H1 (cell line): Measurements from ENCODE around the gene ABCB10.
"Not testable (repeated sequence)": the region's sequence is repeated elsewhere in the genome, so short reads cannot be mapped to it uniquely, and the experiment has no call there.

Source experiments
- CHD1 ChIP-seq: IDR thresholded peaks from 2 replicates; pipeline ENCODE4 v1.6.1; 2012; ENCODE audit warnings: low read depth, low read length, improper control_type of control experiment
- EP300 ChIP-seq, 2 experiments: IDR thresholded peaks; 1 replicate in 1 of 2; 2 replicates in 1 of 2; pipeline ENCODE4 v1.6.1; 2011 to 2012; ENCODE audit warnings: low read depth in 2 of 2, low read length in 2 of 2, mild to moderate bottlenecking in 2 of 2, borderline replicate concordance in 1 of 2, inconsistent platforms in 1 of 2, moderate library complexity in 1 of 2
- EZH2 ChIP-seq: fragments of 200-600 bp; sonication (generic); IDR thresholded peaks from 2 replicates; pipeline ENCODE4 v1.7.1; 2012; ENCODE audit warnings: low read depth, mild to moderate bottlenecking, moderate library complexity, low read length, inconsistent platforms; ENCODE audit not compliant: severe bottlenecking
- FOSL1 ChIP-seq: IDR thresholded peaks from 2 replicates; pipeline ENCODE4 v1.6.1; 2011; ENCODE audit warnings: mild to moderate bottlenecking, low read depth, low read length, moderate library complexity; ENCODE audit not compliant: insufficient read depth
- POLR2A ChIP-seq, 2 experiments: IDR thresholded peaks; 1 replicate in 1 of 2; 2 replicates in 1 of 2; pipeline ENCODE4 v1.6.1; 2011; ENCODE audit warnings: low read depth in 2 of 2, low read length in 2 of 2, mild to moderate bottlenecking in 2 of 2; ENCODE audit errors: control extremely low read depth in 1 of 2
- POLR2AphosphoS5 ChIP-seq: IDR thresholded peaks from 2 replicates; pipeline ENCODE4 v1.6.1; 2011; ENCODE audit warnings: low read depth, low read length
- RBBP5 ChIP-seq: IDR thresholded peaks from 2 replicates; pipeline ENCODE4 v1.7.1; 2012; ENCODE audit warnings: low read depth, mild to moderate bottlenecking, inconsistent platforms, low read length, moderate library complexity, borderline replicate concordance
- TCF12 ChIP-seq: IDR thresholded peaks from 2 replicates; pipeline ENCODE4 v1.6.1; 2011; ENCODE audit warnings: low read depth, mild to moderate bottlenecking, low read length
- TF ChIP-seq, protein P1 (sequence below), 3 experiments: IDR thresholded peaks; 1 replicate in 2 of 3; 2 replicates in 1 of 3; pipeline versions ENCODE4 v1.5.1 to v1.6.1; 2011; ENCODE audit warnings: low read length in 3 of 3, mild to moderate bottlenecking in 3 of 3, inconsistent platforms in 2 of 3, low read depth in 1 of 3, moderate library complexity in 1 of 3; ENCODE audit not compliant: insufficient read depth in 1 of 3; ENCODE audit errors: control extremely low read depth in 1 of 3

DNA sequence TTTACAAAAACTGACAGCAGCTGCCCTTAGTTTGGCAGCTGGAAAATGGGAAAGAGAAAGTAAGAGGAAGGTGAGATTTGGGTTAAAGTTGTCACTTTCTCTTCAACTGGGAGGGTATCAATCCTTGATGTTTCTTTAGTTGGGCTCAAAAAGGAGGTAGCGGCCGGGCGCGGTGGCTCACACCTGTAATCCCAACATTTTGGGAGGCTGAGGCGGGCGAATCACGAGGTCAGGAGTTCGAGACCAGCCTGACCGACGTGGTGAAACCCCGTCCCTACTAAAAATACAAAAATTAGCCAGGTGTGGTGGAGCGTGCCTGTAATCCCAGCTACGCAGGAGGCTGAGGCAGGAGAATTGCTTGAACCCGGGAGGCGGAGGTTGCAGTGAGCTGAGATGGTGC lies 1.6 kb upstream of the ABCB10 start:
- TF ChIP-seq, protein P1, sequence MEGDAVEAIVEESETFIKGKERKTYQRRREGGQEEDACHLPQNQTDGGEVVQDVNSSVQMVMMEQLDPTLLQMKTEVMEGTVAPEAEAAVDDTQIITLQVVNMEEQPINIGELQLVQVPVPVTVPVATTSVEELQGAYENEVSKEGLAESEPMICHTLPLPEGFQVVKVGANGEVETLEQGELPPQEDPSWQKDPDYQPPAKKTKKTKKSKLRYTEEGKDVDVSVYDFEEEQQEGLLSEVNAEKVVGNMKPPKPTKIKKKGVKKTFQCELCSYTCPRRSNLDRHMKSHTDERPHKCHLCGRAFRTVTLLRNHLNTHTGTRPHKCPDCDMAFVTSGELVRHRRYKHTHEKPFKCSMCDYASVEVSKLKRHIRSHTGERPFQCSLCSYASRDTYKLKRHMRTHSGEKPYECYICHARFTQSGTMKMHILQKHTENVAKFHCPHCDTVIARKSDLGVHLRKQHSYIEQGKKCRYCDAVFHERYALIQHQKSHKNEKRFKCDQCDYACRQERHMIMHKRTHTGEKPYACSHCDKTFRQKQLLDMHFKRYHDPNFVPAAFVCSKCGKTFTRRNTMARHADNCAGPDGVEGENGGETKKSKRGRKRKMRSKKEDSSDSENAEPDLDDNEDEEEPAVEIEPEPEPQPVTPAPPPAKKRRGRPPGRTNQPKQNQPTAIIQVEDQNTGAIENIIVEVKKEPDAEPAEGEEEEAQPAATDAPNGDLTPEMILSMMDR (IDR thresholded peaks at IDR 0.05; ENCODE audit: control extremely low read depth in 1 of 3, insufficient read depth in 1 of 3, low read depth in 1 of 3, low read length in 3 of 3): not testable (repeated sequence)
- not testable (repeated sequence) for TF ChIP-seq POLR2A (IDR thresholded peaks at IDR 0.05; ENCODE audit: control extremely low read depth in 1 of 2, low read depth in 2 of 2, low read length in 2 of 2); POLR2AphosphoS5; RBBP5; EP300 (IDR thresholded peaks at IDR 0.05; ENCODE audit: borderline replicate concordance in 1 of 2, low read depth in 2 of 2, low read length in 2 of 2); TCF12; FOSL1; CHD1; EZH2
